OCI-LY3 (cell line): ENCODE results near the gene SLC17A9.

Source experiments
- H2AFZ ChIP-seq: fragments of 200-600, 300-600 bp; shearing (Covaris generic); 2 replicates; pipeline ENCODE4 v1.6.0; 2014; ENCODE audit warnings: antibody characterized with exemption, low read depth, low read length
- H3K27ac ChIP-seq: fragments of 200-600, 300-600 bp; sonication (generic); 2 replicates; pipeline ENCODE4 v1.5.1; 2014; ENCODE audit warnings: mild to moderate bottlenecking, low read length, moderate library complexity, mixed read lengths
- H3K27me3 ChIP-seq: fragments of 200-600, 300-600 bp; sonication (generic); 2 replicates; pipeline ENCODE4 v1.6.1; 2014; ENCODE audit warnings: low read depth, low read length, mixed read lengths
- H3K36me3 ChIP-seq: fragments of 200-600, 300-600 bp; sonication (generic); replicated peaks from 2 replicates; pipeline ENCODE3; 2014; ENCODE audit warnings: low read depth, low read length, mixed read lengths
- H3K4me1 ChIP-seq: fragments of 300-600, 200-600 bp; sonication (generic); 2 replicates; pipeline ENCODE4 v1.6.1; 2014; ENCODE audit warnings: low read length, mixed read lengths
- H3K4me2 ChIP-seq: fragments of 200-600, 300-600 bp; sonication (generic); 2 replicates; pipeline ENCODE4 v1.6.1; 2014; ENCODE audit warnings: low read length, mixed read lengths
- H3K4me3 ChIP-seq: fragments of 300-600, 200-600 bp; sonication (generic); 2 replicates; pipeline ENCODE4 v1.5.1; 2014; ENCODE audit warnings: antibody characterized with exemption, mild to moderate bottlenecking, low read length, moderate library complexity
- H3K79me2 ChIP-seq: fragments of 300-600, 200-600 bp; shearing (Covaris generic); 2 replicates; pipeline ENCODE4 v1.6.1; 2014; ENCODE audit warnings: mild to moderate bottlenecking, low read length, mixed read lengths
- H3K9ac ChIP-seq: fragments of 300-600, 200-600 bp; shearing (Covaris generic); 2 replicates; pipeline ENCODE4 v1.6.0; 2014; ENCODE audit warnings: mild to moderate bottlenecking, low read length, moderate library complexity
- H3K9me3 ChIP-seq: fragments of 200-600, 300-600 bp; shearing (Covaris generic); 2 replicates; pipeline ENCODE4 v1.6.1; 2014; ENCODE audit warnings: low read length, mixed read lengths; ENCODE audit not compliant: insufficient read depth
- H4K20me1 ChIP-seq: fragments of 200-600, 300-600 bp; sonication (generic); 2 replicates; pipeline ENCODE4 v1.6.1; 2016; ENCODE audit warnings: low read length, mixed read lengths; ENCODE audit not compliant: insufficient read depth
- EZH2phosphoT487 ChIP-seq: fragments of 200-600 bp; shearing (Covaris generic); IDR thresholded peaks from 2 replicates; pipeline ENCODE4 v1.6.1; 2018; ENCODE audit warnings: antibody characterized with exemption, mixed run types, low read depth
- TF ChIP-seq, protein P1 (sequence below): fragments of 200-600, 300-600 bp; sonication (generic); IDR thresholded peaks from 2 replicates; pipeline ENCODE4 v1.5.1; 2014; ENCODE audit warnings: antibody characterized with exemption, low read length, low read depth

Gene SLC17A9

DNA sequence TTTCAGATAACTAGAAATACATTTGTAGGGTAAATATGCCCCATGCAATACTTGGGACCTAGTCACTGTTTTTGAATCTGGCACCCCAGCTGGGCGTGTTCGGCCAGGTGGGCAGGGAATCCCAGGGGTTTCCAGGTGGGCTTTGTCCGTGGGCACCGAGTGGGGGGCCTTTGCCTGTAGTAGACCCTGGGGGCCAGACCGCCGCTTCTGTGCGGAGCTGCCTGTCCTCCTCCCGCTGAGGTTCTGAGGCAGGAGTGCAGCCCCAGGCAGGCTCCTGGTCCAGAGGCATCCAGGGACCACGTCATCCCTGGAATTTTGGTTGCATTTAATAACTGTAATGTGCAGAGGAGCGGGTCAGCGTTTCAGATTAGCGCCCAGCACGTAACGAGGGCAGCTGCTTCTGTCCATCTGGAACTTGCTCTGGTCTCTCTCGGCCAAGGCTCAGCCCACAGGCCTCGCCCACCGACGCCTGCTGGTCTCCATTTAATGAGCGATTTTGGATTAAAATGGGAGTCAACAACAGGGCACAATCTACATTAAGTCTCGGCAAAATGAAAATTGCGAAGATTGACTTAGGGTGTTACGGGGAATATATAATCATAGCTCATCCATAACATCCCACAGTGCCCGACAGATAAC lies 41.5 kb downstream of the SLC17A9 start:
- H3K79me2 ChIP-seq, result no peaks in the 10 kb centered on the region
- no peak overlapping the region for H2AFZ ChIP-seq
- H3K9me3 ChIP-seq, result no peaks in the 10 kb centered on the region
- H3K36me3 ChIP-seq, result no peaks in the 10 kb centered on the region
- H3K27me3 ChIP-seq, result peaks cover 4% of the 10 kb centered on the region
- H3K4me3 ChIP-seq, result no peak overlapping the region
- H3K4me1 ChIP-seq, result no peaks in the 10 kb centered on the region
- no peak overlapping the region for H3K9ac ChIP-seq
- no peak overlapping the region for H3K4me2 ChIP-seq
- TF ChIP-seq EZH2phosphoT487, result no peak
- TF ChIP-seq, protein P1, sequence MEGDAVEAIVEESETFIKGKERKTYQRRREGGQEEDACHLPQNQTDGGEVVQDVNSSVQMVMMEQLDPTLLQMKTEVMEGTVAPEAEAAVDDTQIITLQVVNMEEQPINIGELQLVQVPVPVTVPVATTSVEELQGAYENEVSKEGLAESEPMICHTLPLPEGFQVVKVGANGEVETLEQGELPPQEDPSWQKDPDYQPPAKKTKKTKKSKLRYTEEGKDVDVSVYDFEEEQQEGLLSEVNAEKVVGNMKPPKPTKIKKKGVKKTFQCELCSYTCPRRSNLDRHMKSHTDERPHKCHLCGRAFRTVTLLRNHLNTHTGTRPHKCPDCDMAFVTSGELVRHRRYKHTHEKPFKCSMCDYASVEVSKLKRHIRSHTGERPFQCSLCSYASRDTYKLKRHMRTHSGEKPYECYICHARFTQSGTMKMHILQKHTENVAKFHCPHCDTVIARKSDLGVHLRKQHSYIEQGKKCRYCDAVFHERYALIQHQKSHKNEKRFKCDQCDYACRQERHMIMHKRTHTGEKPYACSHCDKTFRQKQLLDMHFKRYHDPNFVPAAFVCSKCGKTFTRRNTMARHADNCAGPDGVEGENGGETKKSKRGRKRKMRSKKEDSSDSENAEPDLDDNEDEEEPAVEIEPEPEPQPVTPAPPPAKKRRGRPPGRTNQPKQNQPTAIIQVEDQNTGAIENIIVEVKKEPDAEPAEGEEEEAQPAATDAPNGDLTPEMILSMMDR, result no peak
- H4K20me1 ChIP-seq, result no peaks in the 10 kb centered on the region
- H3K27ac ChIP-seq, result no peak overlapping the region

DNA sequence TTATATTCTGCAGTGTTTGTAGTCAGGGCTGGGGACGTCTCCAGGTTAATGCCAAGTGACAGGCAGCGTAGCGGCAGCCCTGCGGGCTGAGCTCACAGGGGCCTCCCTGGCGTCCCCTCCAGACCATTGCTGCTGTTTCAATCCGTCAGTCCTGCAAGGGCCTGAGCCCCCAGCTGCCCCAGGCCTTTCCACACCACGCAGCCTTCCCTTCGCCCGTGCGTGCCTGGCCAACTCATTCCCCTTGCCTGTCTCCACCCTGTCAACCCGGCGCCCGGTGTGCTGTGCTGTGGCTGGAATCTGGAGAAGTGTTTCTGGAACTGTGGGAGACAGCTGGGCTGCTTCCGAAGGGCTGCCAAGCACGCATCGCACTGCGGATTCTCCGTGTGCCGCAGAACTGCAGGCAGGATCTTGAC lies 42.4 kb downstream of the SLC17A9 start:
- H2AFZ ChIP-seq, result no peak overlapping the region
- no peaks in the 10 kb centered on the region for H3K36me3 ChIP-seq
- no peak overlapping the region for H3K4me2 ChIP-seq
- no peak overlapping the region for H3K4me3 ChIP-seq
- H3K9me3 ChIP-seq, result no peaks in the 10 kb centered on the region
- TF ChIP-seq EZH2phosphoT487, result no peak
- TF ChIP-seq, protein P1, result no peak
- peaks cover 13% of the 10 kb centered on the region for H3K27me3 ChIP-seq
- H3K27ac ChIP-seq, result no peak overlapping the region
- no peaks in the 10 kb centered on the region for H3K79me2 ChIP-seq
- no peaks in the 10 kb centered on the region for H4K20me1 ChIP-seq
- no peaks in the 10 kb centered on the region for H3K4me1 ChIP-seq
- no peak overlapping the region for H3K9ac ChIP-seq

- Histone ChIP-seq H3K27me3 (peaks cover 13% of the 10 kb centered on the region), H3K9me3 (no peaks in the 10 kb centered on the region), H3K79me2 (no peaks in the 10 kb centered on the region), H3K4me2 (no peak overlapping the region), H2AFZ (no peak overlapping the region), H3K4me3 (no peak overlapping the region), H4K20me1 (no peaks in the 10 kb centered on the region), H3K9ac (no peak overlapping the region), H3K36me3 (no peaks in the 10 kb centered on the region), H3K27ac (no peak overlapping the region), H3K4me1 (no peaks in the 10 kb centered on the region)
- TF ChIP-seq, protein P1, result no peak
- no peak for TF ChIP-seq EZH2phosphoT487
These were observed 43.0 kb downstream of the SLC17A9 start for GRCh38 chr20:62995481-62995880.

DNA sequence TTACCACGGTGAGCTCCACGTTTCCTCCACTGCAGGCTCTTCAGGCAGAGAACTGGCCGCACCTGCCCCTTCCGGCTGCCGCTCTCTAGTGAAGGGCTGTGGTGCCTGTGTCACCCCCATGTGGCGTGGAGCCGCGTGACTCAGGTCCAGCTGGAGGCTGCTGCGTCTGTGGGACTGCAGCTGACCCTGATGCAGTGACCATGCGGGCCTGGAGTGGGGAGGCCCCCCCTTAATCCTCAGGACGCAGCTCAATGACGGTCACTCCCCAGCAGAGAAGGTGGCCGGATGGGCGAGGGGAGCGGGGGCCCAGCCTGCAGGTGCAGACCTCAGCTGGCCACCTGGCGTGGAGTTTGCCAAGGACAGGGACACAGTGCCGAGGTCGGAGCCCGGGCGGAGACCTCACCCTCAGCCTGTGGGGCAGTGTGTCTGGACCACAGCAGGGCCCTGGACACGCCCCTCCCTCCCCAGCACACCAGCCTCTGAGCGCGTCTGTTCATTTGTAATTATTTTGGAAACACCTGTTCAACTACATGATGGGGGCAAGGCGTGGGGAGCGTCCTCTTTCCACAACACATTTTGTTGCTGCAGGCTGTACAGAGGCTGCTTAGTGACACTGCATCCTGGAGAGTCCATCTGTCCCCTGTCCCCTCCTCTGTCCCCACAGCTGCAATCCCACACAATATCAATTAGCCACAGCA lies 43.5 kb downstream of the SLC17A9 start:
- TF ChIP-seq EZH2phosphoT487, result no peak
- TF ChIP-seq, protein P1, result no peak
- H3K27me3 ChIP-seq, result peaks cover 19% of the 10 kb centered on the region

More for the DNA sequence above, 43.5 kb downstream of the SLC17A9 start:
- H3K27ac ChIP-seq, result no peak overlapping the region
- H4K20me1 ChIP-seq, result no peaks in the 10 kb centered on the region
- no peak overlapping the region for H3K4me2 ChIP-seq
- H3K4me3 ChIP-seq, result no peak overlapping the region
- no peaks in the 10 kb centered on the region for H3K79me2 ChIP-seq
- no peaks in the 10 kb centered on the region for H3K9me3 ChIP-seq
- H2AFZ ChIP-seq, result no peak overlapping the region
- H3K4me1 ChIP-seq, result no peaks in the 10 kb centered on the region
- H3K36me3 ChIP-seq, result no peaks in the 10 kb centered on the region
- no peak overlapping the region for H3K9ac ChIP-seq
